Measurements from ENCODE around the gene BMP3.

- TF ChIP-seq EGR1 (IDR thresholded peaks at IDR 0.05; ENCODE audit: low read depth in 2 of 2) (no peak), CTCF (IDR thresholded peaks at IDR 0.05; ENCODE audit: low read depth, low read length, missing input control) (no peak), JUND (IDR thresholded peaks at IDR 0.05) (no peak), MAX (IDR thresholded peaks at IDR 0.05) (no peak), GABPA (IDR thresholded peaks at IDR 0.05 in 1 of 2, conservative IDR thresholded peaks at IDR 0.05 in 1 of 2) (no peak), ZBTB33 (IDR thresholded peaks at IDR 0.05) (no peak), RAD21 (IDR thresholded peaks at IDR 0.05) (no peak), FOXA1 (IDR thresholded peaks at IDR 0.05) (no peak), TAF1 (conservative IDR thresholded peaks at IDR 0.05) (no peak), RXRA (IDR thresholded peaks at IDR 0.05) (no peak), SP1 (IDR thresholded peaks at IDR 0.05) (no peak)
Measured at GRCh38 chr4:81023484-81023883, 7.0 kb upstream of the BMP3 start.
